Measurements from ENCODE around the gene TRIO. TPM values are rescaled to one million over a fixed set of nuclear protein-coding genes. Genes with fewer than 3 reads are reported as not detected.

The TRIO gene
- total RNA-seq, 1 experiment from 2014 or later = 116 TPM

- DNase-seq (ENCODE audit: low read depth) = no peak
These were observed 143.7 kb downstream of the TRIO start for GRCh38 chr5:14286574-14287421.

DNA sequence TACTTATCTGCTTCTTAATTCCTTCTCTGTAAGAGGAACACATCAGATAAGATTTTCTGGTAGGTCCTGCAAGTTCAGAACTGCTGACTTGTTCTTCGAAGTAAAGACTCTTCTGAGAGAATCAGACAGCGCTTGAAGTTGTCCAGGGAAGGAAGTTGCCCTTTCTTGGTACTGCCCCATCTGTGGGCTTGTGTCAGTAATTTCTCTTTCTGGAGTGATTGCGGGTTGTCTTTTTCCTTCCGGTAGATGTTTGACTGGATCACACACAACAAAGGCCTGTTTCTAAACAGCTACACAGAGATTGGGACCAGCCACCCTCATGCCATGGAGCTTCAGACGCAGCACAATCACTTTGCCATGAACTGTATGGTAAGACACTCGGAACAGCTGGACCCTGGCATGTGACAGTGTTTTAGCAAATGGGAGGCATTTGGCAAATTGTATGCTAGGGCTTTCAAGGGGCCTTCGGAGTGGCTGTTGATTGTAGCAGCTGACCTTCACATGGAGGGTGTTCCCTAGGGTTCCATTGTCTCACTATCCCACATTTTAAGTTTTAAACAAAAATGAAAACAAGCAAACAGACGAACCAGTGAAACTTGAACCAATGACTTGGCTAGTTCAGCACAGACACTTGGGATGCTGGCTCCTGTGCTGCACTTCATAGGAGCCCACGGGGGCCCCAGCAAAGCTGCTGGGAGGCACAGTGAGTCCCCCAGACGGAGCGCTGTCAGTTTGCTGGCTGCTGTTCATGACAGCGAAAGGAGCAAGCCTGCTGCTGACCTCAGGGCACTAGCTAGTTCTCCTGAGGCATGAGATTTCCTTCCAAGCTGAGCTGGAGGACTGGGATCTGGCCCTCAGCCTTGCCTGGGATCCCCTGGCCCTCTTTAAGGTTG, 149.9 kb downstream of the TRIO start:
- DNase-seq (ENCODE audit: low read depth) = no peak

DNA sequence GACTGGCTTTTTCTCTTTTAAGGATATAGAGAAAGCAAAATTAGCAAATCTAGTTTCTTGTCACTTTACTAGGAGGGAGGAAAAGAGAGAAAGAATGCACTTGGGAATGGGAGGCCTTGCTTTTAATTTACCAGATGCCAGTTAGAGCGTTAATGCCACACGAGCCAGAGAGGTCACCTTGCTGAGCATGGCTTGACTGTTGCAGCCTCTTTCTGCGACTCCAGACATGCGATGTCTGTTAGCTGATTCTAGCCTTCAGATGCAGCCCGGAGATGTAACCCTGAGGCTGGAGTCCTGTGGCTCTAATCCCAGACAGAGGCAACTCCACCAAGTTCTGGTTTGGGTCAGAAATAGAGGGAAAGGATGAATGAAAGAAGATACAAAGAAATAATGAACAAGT, 152.5 kb downstream of the TRIO start:
- no peak for DNase-seq (ENCODE audit: low read depth)

DNA sequence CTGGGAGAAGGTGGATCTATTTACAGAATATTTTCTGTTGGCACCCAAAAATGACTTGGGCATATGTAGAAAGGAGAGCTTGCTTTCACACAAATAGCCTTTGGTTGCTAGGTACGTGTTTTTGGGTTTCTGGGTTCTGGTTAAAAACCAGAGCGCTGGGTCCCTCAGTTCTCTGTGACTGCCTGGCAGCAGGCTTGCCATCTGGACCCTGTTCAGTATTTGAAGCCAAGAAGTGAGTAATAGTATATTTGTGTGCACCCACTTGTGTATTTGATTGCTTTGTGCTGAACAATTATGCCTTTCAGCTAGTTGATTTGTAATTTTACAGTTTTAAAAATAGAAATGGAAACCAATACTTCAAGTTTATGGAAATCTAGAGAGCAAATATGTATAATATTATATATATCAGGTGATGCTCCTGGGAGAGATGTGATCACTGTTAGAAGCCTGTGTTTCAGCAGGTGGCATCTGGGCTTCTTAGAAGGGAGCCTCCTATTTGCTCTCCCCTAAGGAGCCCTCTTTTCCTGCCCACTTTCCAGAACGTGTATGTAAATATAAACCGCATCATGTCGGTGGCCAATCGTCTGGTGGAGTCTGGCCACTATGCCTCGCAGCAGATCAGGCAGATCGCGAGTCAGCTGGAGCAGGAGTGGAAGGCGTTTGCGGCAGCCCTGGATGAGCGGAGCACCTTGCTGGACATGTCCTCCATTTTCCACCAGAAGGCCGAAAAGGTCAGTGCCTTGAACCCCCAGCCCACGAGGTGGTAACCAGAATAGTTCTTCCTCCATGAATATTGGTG, 153.6 kb downstream of the TRIO start:
- DNase-seq (ENCODE audit: low read depth) = no peak

- no peak for DNase-seq (ENCODE audit: low read depth)
These were observed 154.6 kb downstream of the TRIO start for GRCh38 chr5:14297697-14298096.

DNA sequence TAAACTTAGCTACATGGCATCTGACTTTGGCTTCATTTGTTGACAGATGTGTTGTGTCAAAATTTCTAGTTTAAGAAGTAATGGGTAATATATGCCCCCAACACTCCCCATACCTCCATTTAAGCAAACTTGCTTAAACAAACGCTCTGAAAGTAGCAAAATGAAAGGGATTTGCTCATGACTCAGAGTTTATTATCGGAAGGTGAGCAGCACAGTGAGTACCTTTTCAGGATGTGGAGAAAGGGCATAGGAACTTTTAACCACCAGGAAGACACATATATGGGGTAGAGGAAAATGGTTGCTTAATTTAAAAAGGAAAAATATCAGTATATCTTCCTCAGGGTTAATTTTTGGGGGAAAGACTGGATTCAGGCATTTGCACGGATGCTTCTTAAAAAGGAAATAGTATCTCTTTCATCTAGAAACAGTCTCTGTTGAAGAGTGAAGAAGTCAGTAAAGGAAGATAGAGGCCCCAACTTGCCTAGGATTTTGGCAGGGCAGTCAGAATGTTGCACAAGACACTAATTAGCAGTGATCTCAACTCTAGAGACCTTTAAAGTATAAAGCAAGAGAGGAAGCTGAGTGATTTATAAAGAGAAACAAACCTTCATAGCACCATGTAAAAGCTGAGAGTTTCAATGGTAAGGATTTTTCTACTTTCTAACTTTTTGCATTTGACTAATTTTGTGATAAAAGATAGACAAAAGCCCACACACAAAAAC, 155.1 kb downstream of the TRIO start:
- DNase-seq (ENCODE audit: low read depth) = no peak

DNA sequence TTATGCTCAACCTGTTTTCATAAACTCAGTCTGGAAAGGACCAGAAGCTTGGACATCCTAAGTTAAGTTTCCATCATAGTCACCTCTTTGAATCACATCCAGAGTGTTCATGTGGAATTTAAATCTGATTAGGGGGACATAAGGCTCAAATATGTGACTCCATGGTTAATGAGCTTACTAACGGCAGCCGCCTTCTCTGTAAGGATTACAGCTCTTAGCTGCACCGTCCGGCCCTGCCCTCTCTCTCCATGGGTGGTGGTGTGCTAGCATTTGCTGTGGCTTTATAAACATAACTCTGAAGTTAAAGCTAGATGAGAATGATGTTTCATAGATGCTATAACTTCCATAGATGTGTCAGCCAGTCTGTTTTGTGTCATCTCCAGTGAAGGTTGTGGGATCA, 156.5 kb downstream of the TRIO start:
- DNase-seq (ENCODE audit: low read depth) = no peak

GRCh38 chr5:14301186-14301585, 158.0 kb downstream of the TRIO start:
- DNase-seq (ENCODE audit: low read depth) = no peak

DNA sequence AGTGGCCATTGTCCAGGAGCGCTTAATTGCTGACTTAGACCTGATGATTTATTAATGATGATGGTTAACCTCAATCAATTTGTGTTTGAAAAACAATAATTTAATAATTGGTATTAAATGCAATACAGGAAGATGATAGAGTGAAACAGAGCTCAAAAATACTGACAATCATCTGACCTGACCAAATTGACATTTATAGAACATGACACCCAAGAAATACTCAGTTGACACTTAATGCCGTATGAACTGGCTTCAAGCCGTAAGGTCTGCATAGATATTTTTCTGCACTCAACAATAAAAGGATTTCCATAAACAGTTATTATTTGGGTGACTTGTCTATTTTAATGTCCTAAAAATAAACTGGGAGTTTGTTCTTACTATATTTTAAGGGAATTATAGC, 159.2 kb downstream of the TRIO start:
- no peak for DNase-seq (ENCODE audit: low read depth)

GRCh38 chr5:14305045-14305444, 161.9 kb downstream of the TRIO start:
- peak; percentile 75 for DNase-seq (ENCODE audit: low read depth)

DNA sequence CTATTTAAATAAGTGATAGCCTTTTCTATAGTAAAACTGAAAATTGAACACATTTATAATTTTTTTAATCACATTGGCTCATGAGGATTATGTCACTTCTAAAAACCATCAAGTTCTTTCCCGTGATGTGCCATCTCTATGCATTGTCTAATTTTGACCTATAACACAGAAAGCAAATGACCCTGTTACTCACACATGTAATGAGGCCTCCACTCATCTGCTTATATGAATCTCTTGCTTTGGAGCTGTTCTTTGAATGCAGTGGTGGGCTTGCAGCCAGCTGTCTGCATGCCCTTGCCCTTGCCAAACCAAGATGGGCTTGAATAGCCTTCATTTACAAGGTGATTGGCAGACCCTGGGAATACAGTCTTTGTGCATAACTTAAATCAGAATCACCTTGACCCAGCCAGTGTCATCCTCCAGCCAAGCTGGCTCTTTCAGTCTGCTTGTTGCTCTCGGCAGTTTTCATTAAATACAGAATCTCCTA, 163.2 kb downstream of the TRIO start:
- no peak for DNase-seq (ENCODE audit: low read depth)

DNA sequence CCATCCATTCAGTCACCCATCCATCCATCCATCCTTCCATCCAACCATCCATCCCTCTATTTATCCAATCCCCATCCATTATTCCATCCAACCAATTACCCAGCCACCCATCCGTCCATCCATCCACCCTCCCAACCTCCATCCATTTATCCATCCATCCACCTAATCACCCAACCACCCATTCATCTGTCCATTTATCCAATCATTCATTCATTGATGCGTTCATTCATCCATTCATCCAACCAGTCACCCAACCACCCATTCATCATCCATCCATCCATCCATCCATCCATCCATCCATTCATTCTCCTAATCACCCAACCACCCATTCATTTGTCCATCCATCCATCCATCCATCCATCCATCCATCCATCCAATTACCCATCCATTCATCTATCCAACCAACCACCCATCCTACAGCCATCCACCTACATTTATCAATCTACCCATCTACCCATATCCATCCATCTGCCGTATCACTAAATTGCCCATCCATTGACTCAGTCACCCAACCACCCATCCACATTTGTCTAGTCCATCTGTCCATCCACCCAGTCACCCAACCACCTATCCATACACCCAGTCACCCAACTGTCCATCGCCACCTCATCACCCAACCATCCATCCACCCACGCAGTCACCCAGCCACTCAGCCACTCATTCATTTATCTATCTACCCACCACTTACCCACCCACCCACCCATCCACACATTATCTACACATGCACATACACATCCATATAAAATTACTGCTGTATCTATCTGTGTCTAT, 165.4 kb downstream of the TRIO start:
- DNase-seq (ENCODE audit: low read depth) = no peak

DNA sequence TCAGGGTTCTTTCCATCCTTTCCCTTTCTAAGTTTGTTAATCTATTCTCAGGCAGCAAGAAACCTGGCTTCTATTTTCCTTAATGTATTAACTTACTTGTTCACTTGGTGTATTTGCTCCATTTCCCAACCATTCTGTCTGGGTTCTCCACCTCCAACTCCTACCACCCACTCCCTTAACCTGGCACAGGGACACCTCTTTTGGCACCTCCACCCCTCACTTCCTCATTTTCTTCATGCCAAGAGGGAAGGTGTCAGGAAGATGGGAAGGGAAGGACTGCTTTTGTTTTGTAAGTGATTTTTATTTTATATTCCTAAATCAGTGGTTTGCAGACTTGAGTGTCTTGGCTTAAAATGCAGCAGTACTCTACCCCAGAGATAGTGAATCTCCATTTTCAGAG, 166.1 kb downstream of the TRIO start:
- DNase-seq (ENCODE audit: low read depth) = no peak

DNA sequence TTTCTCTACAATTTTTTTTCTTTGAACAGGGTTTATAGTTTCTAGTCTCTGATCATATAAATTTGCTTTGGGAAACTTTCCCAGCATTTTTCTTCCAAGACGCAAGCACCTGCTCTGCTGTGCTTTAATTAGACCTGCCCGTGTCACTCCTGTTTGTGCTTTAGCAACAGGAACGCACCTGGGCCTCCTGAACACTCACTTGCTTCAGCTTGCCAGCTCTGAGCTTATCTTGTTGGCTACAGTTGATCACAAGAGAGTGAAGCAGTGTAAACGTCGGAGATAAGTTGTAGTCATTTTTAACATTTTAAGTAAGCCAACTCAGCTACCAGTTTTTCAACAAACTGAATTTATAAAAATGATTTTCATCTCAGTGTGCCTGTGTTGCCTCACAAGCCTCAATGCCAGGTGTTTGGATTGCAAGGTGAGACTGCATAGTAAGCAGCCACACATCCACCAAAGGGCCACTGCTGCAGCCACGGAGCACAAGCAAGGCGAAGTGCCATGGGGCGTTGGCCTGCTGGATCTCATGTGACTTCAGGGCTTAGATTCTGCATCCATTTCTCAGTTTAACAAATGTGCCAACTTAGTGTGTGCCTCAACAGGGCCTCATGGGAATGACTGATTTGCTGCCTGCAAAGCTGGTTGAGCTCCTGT, 166.9 kb downstream of the TRIO start:
- DNase-seq (ENCODE audit: low read depth) = no peak

GRCh38 chr5:14310901-14311300, 167.8 kb downstream of the TRIO start:
- DNase-seq (ENCODE audit: low read depth) = no peak

DNA sequence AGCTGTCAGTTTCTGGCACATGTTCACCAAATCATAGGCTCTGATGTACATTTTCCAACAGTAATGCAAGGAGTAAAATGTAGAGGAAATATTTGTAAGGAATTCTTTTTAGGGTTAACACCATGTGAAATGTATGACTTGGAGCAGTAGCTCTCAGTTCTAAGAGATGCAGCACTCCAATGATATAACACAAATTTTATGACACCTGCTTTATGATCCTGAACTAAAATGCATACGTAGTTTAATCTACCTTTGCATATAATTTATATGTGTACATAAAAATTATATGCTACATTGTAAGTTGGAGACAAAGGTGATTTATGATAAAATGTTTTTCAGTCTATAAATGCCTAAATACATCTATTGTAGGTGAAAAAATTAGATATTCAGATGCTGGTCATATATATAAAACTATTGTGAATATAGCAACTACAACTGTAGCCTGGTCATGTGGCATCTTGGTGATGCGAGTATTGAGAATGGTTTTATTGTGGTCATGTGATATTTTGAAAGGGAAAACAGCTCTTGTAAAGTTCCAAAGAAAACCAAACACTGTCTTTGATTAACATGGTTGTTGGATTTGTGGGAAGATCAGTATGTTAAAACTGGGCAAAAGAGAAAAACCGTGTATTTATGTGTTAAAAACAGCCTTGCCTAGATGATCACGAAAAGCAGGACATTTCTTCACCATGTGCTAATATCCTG, 171.0 kb downstream of the TRIO start:
- no peak for DNase-seq (ENCODE audit: low read depth)

DNA sequence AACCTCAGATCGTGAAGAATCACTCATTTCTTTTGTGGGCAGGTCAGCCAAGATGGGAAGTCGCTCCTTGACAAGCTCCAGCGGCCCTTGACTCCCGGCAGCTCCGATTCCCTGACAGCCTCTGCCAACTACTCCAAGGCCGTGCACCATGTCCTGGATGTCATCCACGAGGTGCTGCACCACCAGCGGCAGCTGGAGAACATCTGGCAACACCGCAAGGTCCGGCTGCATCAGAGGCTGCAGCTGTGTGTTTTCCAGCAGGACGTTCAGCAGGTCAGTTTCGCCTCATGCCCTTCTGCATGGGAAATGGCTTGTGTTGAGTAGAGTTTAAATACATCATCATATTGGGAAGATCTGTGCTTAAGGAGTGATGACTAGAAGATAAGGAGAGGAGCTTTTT, 173.3 kb downstream of the TRIO start:
- DNase-seq (ENCODE audit: low read depth) = no peak

GRCh38 chr5:14319102-14319501, 176.0 kb downstream of the TRIO start:
- no peak for DNase-seq (ENCODE audit: low read depth)

GRCh38 chr5:14321936-14322335, 178.8 kb downstream of the TRIO start:
- DNase-seq (ENCODE audit: low read depth) = no peak
